NCI-H2171 treated with DMSO at 0.1 percent for 48 hours (cell line): ENCODE results near the gene ADCY5.

Source experiments
- DNase-seq: peaks from one replicate; lab custom pipeline; 2025; lab: John Stamatoyannopoulos, UW

The ADCY5 gene

DNA sequence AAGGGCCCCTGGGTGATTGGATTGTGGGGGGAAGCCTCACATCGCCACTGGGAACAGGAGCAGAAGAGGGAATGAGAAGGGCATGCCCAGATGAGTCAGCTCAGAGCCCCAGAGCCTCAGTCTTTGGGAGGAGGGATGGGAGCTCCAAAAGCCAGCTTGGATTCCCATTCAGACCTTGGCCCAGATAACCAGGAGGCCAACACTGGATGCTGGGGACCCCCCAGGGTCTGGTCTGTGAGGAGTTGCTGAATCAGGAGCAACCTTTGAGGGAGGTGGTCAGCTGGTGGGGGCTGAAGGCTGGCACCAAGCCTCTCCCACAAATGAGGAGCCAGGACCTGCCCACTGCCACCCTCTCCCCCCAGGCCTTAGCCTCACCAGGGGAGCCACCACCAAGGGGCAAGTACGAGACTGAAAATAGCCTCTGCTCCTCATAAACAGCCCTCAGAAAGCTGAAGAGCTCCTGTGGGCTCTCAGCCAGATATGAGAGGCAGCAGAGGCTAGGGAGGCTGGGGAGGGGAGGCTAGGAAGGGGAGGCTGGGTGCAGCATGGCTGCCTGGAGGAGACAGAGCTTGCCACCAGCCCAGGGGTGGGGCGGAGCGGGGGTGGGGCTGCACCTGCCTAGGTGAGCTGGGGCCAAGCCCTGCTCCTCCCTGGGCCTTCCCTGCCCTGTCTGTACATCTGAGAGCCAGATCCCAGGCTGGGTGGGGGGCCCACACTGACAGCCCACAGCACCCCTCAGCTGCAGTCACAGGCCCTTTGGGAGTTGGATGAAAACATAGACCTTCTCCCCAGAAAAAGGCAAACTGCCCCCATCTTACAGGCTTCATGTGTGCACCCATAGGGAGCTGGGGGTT, 147.3 kb downstream of the ADCY5 start:
- DNase-seq = no peak

DNA sequence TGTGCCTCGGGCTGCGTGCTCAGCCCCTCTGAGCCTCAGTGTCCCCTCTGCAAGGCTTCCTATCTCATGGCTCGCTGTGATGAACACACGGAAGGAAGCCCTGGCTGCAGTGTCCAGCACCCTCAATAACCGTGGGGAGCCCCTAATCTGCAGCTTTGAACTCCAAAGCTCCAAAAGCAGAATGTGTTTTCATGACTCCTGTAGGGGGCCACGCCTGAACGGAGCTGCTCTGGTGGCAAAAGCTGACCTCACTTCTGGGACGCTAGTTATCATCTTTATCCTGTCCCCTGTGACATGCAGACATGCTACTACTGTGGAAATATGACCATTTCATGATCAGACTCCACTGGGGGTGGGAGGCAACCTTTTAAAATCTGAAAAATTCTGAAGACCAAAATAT, 148.3 kb downstream of the ADCY5 start:
- no peak for DNase-seq

DNA sequence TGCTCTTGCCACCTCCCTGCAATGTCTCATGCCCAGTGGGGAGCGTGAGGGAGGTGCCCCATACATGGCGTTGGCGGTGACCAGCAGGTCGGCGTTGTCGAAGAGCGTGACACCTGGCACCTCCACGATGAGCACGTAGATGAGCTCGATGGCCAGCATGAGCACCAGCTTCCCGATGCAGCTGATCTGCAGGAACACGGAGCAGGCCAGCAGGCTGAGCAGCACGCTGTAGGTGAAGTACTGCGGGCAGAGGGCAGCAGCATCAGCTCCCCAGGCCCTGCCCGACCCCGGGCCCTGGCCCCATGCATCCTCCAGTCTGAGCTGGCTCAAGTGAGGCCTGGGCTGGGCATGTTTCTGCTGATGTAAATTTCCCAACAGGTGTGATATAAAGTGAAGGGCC, 148.8 kb downstream of the ADCY5 start:
- no peak for DNase-seq

DNA sequence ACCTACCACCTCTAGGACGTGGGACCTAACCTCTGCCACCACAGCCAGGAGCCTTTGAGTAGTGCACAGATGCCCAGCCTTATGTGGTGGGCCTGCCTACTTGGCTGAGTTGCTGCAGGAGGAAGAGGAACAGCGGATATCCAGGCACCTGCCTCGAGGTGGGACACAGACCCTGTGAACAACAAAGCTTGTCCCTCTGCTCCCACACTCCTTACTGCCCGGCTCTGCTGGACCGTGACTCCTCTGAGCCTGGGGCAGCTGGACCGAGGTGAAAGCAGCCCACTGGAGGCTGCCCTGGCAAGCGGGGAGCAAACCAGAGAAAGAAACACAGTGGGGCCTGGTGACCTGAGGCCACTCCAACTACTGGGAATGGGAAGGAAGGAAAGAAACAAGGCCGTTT, 149.3 kb downstream of the ADCY5 start:
- no peak for DNase-seq

DNA sequence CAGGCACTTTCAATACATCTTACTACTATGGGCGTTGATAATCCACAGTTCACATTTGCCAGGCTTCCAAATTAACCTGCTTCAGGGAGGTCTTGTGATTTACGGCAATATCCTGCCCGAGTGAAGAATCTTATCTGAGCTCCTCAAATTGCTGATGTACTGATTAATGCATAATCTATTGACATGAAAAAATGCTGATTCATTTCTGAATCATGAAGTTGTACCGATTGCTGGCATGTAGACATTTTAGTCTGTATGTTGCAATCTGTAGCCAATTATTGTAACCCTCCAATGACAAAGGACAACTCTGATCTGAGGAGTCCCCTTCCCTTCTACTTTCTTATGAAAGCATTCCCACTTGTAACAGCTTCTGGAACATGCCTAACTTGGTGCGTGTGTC, 150.0 kb downstream of the ADCY5 start:
- no peak for DNase-seq

DNA sequence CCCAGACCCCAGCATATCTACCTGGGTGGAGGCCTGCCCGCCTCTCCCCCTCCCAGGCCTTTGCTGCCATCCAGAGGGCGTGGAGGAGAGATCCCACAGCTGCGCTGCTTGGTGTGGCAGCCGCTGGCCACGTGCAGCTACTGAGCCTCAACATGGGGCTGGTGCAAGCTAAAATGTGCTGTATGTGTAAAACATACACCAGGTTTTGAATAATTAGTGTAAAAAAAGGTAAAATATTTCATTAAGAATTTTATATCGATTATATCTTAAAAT, 151.3 kb downstream of the ADCY5 start:
- no peak for DNase-seq

DNA sequence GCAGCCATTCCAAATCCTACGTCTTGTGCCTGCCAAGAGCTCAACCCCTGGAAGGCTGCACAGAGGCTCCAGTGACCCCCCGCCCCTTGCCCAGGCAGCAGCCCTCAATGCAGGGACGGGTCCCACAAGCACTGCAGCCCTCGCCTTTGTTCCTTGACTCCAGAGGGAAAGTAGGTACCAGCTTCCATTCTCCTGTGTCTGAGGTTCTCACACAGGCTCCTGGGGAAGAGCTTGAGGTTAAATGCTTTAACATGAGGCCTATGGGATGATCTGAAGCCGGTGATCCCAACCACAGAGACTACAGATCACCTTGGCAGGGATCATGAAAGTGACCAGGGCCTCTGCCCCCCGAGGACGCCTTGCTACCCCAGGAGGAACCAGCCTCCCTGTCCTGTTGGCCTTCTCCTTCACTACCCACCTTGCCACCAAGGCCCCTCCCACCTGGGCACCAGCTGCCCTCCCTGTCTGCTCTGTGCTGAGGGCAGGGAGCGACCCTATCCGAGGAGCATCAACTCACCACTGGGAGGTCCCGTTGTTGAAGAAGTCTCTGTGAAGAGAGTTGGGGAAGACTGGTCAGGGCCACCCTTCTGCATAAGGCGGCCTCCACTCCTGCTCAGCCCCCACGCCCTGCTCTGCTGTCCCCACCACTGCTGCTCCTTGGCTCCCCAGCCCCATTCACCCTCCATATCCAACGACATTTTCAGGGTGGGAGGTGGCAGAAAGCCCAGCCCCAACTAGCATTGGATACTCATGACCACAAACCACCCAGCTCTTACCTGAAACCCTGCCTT, 151.9 kb downstream of the ADCY5 start:
- DNase-seq = no peak

DNA sequence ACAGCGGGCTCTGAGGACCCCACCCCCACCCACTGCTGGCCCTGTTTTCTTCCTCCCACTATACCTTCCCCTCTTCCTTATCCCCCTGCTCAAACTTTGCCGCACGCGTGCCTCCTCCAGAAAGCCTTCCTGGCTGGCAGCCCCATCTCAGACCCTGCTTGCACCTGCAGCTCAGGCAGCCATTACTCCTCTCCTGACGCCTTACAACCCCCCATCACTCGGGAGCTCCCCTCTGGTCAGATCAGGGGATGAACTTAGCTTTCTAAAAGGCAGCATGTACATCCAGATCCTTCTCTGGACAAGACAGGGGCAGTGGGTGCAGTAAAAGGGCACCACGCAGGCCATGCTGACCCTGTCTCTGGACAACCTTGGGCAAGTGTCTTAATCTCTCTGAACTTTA, 152.6 kb downstream of the ADCY5 start:
- DNase-seq = no peak

DNA sequence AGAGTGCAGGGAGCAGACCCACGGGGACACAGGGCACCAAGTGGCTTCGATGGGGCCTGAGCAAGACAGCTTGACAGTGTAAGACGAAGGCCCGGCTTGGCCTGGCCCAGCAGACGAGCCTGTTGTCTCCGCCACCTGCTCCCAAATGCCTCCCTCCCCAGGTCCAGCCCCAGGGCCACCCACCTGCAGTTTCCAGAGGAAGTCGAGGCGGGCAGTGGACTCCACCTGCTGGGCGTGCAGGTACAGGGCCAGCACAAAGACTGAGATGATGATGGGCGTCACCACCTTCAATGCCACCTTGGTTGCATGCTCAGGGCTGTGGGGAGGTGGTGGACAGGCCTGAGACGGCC, 153.0 kb downstream of the ADCY5 start:
- DNase-seq = no peak

DNA sequence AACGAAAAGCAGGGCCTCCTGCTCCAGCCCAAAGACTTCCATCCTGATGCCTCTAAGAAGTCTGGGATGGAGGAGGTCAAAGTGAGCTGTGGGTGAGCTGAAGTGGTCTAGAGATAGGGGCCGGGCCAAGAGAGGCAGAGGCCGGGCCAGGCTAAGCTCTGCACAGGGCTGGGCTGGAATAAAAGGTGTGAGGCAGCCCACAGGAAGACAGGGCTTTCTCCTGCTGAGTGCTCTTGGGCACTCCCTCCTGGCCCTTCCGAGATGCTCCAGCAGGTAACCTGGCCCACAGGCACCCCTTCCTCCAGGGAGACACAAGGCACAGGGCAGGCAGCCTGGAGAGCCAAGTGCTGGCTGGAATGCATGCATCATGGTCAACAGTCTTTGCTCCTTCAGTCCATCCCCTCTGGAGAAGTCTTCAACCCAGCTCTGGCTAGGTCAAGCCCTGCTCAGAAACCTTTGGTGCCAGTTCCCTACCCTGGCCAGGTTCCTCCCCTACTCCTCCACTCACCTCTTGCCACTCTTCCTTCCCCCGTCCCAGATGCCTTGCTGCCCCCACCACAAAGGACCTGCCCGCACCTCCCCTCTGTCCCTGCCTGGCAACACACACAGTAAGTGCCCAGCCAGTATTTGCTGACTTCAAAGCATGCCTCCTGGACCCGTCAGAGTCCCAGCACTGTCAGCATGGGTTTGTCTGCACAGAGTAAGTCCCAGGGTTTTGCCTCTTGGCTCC, 153.6 kb downstream of the ADCY5 start:
- no peak for DNase-seq

DNA sequence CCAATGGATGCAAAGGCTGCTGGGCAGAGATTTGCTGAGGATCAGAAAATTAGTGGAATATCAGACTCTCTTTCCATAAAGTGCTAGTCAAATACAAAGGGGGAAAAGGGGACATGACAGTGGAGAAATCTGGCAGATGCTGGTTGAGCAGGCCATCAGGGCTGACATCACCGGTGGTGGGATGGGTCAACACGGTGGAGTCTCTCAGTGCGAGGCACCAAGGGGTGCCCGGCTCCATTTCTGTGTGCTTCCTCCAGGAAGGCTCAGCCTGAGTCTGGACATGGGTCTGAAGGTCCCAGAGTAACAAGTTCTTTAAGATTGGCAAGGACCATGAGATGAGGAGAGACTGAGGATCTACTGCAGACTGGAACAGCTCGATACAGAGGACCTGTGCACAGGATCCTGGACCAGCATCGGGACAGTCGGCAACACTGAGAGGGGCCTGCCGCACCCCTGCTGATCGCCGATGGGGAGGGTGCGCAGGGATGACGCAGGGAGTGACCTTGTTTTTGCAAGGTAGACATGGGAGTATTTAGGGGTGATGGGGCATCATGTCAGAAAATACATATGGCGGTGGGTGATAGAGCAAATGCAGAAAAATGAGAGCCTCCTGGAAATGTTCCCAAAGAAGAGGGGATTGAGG, 154.5 kb downstream of the ADCY5 start:
- DNase-seq = no peak

DNA sequence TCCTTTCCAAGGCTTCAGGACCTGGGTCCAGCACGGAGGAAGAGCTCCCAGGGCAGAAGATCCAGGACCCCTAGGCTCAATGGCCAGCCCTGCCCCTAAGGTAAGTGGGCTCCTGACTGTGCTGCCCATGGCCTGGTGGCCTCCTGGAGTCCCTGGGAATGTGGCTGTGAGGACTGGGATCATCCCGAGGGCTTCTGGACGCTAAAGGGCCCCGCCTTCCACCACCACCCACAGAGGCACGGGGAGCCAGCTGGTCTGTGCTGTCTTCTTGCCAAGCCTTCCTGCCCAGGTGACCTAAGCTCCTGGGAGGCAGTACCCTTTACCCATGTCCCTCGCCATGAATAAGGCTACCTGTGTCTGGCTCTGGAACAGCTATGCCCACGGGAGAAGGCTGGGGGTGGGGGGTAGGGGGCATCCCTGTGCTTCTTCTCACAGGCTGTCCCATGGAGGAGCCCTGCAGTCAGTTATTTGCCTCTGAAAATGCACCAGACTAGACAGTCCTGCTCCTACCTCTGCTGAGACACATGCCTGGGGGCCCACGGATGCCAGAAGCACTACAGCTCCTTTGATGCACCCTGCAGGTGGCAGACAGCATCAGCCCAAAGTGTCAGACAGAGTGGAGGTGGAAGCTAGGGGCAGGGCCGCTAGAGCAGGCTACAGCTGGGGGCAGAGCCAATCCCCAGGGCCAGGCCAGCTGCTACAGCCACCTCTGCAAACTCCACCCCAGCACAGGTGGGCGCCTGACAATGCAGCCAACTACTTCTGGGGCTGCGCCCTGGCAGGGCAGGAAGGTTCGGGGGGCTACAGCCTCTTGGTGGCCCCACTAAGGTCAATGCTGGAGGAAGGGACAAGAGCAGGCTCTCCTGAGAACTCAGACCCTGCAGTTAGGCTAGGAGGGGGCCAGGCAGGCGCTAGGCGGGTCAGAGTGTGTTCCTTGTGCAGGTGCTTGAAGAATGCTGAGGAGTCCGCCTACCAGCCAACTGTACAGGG, 156.3 kb downstream of the ADCY5 start:
- no peak for DNase-seq

DNA sequence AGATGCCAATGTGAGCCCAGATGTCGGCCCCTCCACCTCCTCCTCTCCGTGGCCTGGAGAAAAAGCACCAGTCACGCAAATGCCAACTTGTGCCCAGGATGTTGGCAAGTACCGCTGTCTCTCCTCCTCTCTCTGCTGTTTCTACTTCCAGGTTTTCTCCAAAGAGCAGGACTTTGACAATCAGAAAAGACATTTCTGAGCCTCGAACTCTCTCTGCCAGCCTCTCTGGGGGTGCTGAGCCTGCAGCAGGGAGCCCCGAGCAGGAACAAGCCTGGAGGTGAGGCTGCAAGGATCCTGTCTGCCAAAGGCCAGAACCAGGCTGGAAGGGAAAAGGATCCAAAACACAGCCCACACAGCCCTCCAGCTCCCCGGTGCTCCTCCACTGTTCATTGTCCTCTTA, 157.5 kb downstream of the ADCY5 start:
- no peak for DNase-seq

DNA sequence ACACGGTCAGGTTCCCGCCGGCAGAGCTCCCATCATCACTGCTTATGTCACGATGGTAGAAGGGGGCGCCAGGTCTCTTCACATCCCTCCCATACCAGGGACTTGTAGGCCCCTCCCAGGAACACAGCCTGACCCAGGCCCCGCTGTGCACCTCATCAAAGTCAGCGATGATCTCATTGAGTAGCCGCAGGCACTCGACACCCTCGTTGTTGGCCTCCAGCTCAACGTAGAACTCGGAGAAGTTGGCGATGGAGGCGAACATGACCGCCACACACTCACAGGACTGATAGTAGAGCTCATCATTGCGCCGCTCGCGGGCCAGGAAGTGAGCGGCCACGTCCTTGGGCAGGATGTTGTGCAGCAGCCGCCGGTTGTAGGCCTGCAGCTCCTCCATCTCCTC, 157.9 kb downstream of the ADCY5 start:
- no peak for DNase-seq

DNA sequence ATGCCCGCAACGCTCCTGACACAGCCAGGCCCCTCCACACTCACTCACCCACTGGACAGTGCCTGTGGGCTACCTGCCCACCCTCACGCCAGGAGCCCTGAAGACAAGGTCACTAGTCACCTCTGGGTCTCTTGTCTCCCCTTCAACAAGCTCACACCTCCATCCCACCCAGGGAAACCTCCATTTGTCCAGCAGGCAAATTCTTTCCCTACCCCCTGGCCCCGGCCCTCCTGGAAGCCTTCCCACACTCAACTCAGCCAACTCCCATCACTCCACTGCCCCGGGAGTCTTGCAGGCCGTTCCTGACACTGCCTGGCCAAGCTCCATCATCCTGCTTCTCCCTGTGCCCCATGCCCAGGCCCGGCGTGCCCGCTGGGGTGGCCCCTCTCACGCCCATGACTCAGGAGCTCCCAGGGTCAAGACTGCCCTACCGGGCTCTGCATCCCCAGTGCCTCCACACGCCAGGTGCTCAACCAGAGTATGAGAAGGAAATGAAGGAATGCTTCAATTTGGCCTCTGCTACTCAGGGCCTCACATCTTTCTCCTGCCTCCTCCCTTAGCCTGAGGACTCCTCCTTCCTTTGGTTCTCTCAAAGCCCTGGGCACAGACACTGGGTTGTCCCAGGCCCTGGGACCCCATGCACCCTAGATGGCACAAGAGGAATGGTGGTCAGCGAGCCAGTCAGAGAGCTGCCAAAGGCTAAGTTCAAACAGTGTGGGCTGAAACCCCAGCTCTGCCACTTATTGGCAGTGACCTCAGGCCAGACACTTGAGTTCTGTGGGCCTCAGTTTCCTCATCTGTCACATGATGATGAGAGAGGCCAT, 158.6 kb downstream of the ADCY5 start:
- DNase-seq = no peak

DNA sequence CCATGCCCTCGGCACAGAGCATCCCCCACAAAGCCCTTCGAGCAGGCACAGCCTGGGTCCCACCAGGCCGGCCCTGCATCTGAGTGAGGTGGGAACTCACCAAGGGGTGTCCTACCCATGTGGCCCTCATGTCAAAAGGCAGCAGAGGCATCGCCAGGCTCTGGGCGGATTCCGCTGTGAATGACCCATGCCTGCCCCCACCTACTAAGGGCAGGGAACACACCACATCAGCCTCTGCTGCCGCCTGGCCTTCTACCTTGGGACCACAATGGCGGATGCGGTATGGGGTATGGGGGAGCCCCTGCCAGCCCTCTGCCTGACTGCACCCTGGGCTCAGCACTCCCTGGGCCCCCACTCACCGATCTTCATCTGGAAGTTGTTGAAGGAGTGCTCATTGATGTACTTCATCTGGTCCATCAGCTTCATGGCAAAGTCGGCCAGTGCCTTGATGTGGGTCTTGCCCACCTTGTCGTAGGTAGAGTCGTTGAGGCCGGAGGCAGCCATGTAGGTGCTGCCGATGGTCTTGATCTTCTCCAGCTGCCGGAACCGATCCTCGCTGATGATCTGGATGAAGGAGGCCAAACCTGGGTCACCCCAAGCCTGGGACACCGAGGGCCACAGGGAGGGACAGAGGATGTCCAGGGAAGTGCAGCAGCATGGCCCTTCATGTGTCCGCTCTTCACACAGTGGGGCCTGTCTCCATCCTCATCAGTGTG, 159.3 kb downstream of the ADCY5 start:
- DNase-seq = no peak

DNA sequence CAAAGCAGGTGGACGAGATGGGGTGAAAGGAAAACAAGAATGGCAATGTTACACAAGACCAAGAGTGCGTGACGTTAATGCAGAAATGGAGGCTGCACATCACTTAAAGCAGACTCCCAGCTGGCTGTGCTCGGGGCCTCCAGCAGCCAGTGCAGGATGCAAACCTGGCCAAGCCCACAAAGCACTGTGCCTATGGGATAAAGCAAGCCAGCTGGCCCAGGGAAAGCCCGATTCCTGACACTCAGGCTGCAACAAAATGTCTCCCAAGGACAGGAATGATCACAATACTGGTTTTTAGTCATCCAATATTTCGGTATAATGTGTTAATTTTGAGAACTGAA, 161.0 kb downstream of the ADCY5 start:
- DNase-seq = no peak

DNA sequence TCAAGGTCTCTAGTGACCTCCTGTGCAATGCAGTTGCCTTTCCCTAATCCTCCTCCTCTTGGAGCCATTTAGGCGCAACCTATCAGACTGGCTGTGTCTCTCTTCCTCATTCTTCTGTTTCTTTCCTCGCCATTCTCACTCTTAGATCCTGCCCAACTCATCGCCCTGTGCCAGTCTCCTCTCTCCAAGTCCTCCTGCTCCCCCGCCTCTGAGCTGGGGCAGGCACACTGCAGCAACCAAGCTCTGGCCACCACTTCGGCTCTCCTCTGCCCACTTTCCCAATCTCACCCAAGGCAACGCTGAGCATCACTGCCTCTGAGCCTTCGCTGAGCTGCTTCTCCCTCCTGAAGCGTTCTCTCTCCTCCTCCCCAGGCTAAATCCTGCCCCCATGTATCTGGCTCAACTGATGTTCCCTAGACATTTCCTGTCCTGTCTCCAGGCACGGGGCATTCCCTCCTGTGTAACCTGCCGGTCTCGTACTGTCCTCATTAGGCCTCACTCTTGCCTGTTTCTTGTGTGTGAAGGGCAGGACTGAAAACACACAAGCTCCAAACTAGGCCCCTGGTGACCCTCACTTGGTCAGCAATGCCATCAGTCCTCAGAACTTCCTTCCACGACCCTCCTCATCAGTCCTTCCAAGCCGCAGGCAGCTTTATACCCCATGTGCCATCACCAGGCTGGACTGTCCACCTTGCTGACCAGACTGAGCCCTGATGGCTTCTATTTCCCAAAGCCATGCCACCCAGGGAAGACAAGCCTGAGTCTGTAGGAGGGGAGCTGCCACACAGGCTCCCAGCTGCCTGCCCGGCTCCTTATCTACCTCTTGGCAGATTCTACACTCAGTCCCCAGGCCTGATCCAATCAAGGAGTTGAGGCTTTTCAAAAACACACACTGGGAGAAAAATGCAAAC, 161.6 kb downstream of the ADCY5 start:
- no peak for DNase-seq
